K562 (cell line): Measurements from ENCODE around the gene MRPL44. TPM values are rescaled to one million over a fixed set of nuclear protein-coding genes. Genes with fewer than 3 reads are reported as not detected.

Experiments used
- DDX20 ChIP-seq: fragments of 450-650 bp; IDR thresholded peaks from 2 replicates; pipeline ENCODE4 v1.6.1; 2016; ENCODE audit warnings: missing genetic modification characterization, low read depth, mild to moderate bottlenecking, missing compliant biosample characterization, moderate library complexity
- EGR1 ChIP-seq: fragments of 450-650 bp; conservative IDR thresholded peaks from 2 replicates; pipeline ENCODE4 v1.6.1; 2017; ENCODE audit warnings: mild to moderate bottlenecking
- ESRRA ChIP-seq: fragments of 450-650 bp; IDR thresholded peaks from 2 replicates; pipeline ENCODE4 v1.6.1; 2014; ENCODE audit warnings: low read depth, mild to moderate bottlenecking, moderate library complexity, borderline replicate concordance
- MYC ChIP-seq, 2 experiments: fragments of 250-450 bp in 1 of 2; sonication (Bioruptor Pico) in 1 of 2; IDR thresholded peaks; 2 replicates each; pipeline versions ENCODE4 v1.5.1 to v1.6.1; 2012 to 2021; ENCODE audit warnings: low read depth in 2 of 2, borderline replicate concordance in 1 of 2, improper control_type of control experiment in 1 of 2, low read length in 1 of 2, mild to moderate bottlenecking in 1 of 2, moderate library complexity in 1 of 2
- NRF1 ChIP-seq, 2 experiments: fragments of 450-650 bp; IDR thresholded peaks in 1 of 2; conservative IDR thresholded peaks in 1 of 2; 2 replicates each; pipeline ENCODE4 v1.6.1; 2014; ENCODE audit warnings: mild to moderate bottlenecking in 2 of 2
- POLR2B ChIP-seq: fragments of 450-650 bp; IDR thresholded peaks from 2 replicates; pipeline ENCODE4 v1.6.1; 2018; ENCODE audit warnings: low read depth; ENCODE audit not compliant: partially characterized antibody
- PTRF ChIP-seq: fragments of 450-650 bp; IDR thresholded peaks from 2 replicates; pipeline ENCODE4 v1.6.1; 2016; ENCODE audit warnings: mild to moderate bottlenecking, missing genetic modification characterization, missing compliant biosample characterization
- RNF2 ChIP-seq: sonication (generic); IDR thresholded peaks from 2 replicates; pipeline ENCODE4 v1.6.1; 2016
- SMAD4 ChIP-seq: fragments of 250-450 bp; sonication (Bioruptor Pico); conservative IDR thresholded peaks from 2 replicates; pipeline ENCODE4 v1.8.0; 2021; ENCODE audit warnings: inconsistent platforms, mild to moderate bottlenecking, moderate library complexity
- SMARCA4 ChIP-seq: fragments of 450-650 bp; IDR thresholded peaks from 2 replicates; pipeline ENCODE4 v1.6.1; 2016
- STAG1 ChIP-seq: sonication (generic); formaldehyde crosslinking; IDR thresholded peaks from 2 replicates; pipeline ENCODE4 v1.5.0; 2020; ENCODE audit warnings: missing genetic modification reagents, borderline replicate concordance
- STAT5B ChIP-seq: fragments of 250-450 bp; sonication (Bioruptor Pico); IDR thresholded peaks from 2 replicates; pipeline ENCODE4 v1.8.0; 2021; ENCODE audit warnings: mild to moderate bottlenecking, inconsistent platforms
- ZNF134 ChIP-seq: fragments of 250-450 bp; sonication (Bioruptor Pico); conservative IDR thresholded peaks from 2 replicates; pipeline ENCODE4 v1.4.0; 2020
- ZNF431 ChIP-seq: sonication (generic); formaldehyde crosslinking; IDR thresholded peaks from 2 replicates; pipeline ENCODE4 v1.8.0; 2022; ENCODE audit warnings: mild to moderate bottlenecking, missing genetic modification reagents
- ZNF436 ChIP-seq: fragments of 250-450, 450-650 bp; sonication (Bioruptor Pico); formaldehyde crosslinking; IDR thresholded peaks from 2 replicates; pipeline ENCODE4 v1.7.0; 2020; ENCODE audit warnings: mild to moderate bottlenecking
- polyA plus RNA-seq, 8 experiments: library from polyadenylated mRNA; depleted of rRNA in 4 of 8; stranded (reverse) in 5 of 8; unstranded in 3 of 8; fragments of >200 nt; fragmentation: Nextera tagmentation in 2 of 8; fragmentation: Illumina TruSeq in 1 of 8; extraction: Ambion mirVana in 2 of 8; extraction: Trizol in 1 of 8; gene quantifications; 2 replicates each; pipeline versions ENCODE4 v1.2.1 to v1.2.3, GENCODE V29; 2011 to 2014; ENCODE audit warnings: inconsistent platforms in 1 of 8, missing spikeins in 1 of 8
- total RNA-seq, 7 experiments: library from RNA; depleted of rRNA in 6 of 7; stranded (reverse); fragments of >200 nt in 6 of 7; fragmentation: Illumina TruSeq in 2 of 7; extraction: Trizol in 2 of 7; gene quantifications; 2 replicates each; pipeline versions ENCODE4 v1.2.1 to v1.2.3, GENCODE V29; 2011 to 2021; ENCODE audit warnings: low replicate concordance in 1 of 7
- TF ChIP-seq, protein P1 (sequence below), 2 experiments: fragments of 450-650 bp; IDR thresholded peaks; 2 replicates each; pipeline ENCODE4 v1.6.1; 2016; ENCODE audit warnings: mild to moderate bottlenecking in 2 of 2, borderline replicate concordance in 1 of 2, low read depth in 1 of 2, moderate library complexity in 1 of 2
- TF ChIP-seq, protein P2 (sequence below): sonication (generic); formaldehyde crosslinking; IDR thresholded peaks from 2 replicates; pipeline ENCODE4 v1.8.0; 2022; ENCODE audit warnings: mild to moderate bottlenecking, missing genetic modification reagents
- TF ChIP-seq, protein P3 (sequence below), 2 experiments: fragments of 200-800 bp in 1 of 2; sonication (Bioruptor generic) in 1 of 2; sonication (generic) in 1 of 2; formaldehyde crosslinking in 1 of 2; IDR thresholded peaks in 1 of 2; conservative IDR thresholded peaks in 1 of 2; 2 replicates each; pipeline versions ENCODE4 v1.5.0 to v1.6.1; 2016 to 2020; ENCODE audit warnings: missing compliant biosample characterization in 1 of 2, missing genetic modification characterization in 1 of 2, missing genetic modification reagents in 1 of 2

MRPL44 gene
- total and polyA plus RNA-seq, 9 of the 15 experiments (the other 6 are each of a cell fraction or from before 2014, with no cell fraction given): 10.4 to 26.0 (median 20.2) TPM

DNA sequence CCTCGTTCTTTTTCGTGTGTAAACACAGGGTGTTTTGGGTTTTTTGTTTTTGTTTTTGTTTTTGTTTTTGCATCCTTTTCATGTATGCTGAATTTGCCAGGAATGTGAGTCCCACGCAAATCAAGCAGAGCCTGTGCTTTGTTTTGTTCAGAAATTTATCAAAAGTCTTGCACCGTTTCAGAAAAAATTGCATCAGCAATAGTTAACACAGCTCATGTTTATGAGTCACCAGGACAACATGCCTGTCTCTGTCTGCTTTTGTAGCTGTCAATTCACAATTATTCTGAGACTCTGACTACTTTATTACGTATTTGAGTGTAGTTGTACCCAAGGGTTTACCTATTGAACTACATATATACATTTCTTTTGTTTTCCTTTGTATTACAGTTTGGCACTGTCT lies 38.3 kb downstream of the MRPL44 start (continued):
- TF ChIP-seq, protein P1, sequence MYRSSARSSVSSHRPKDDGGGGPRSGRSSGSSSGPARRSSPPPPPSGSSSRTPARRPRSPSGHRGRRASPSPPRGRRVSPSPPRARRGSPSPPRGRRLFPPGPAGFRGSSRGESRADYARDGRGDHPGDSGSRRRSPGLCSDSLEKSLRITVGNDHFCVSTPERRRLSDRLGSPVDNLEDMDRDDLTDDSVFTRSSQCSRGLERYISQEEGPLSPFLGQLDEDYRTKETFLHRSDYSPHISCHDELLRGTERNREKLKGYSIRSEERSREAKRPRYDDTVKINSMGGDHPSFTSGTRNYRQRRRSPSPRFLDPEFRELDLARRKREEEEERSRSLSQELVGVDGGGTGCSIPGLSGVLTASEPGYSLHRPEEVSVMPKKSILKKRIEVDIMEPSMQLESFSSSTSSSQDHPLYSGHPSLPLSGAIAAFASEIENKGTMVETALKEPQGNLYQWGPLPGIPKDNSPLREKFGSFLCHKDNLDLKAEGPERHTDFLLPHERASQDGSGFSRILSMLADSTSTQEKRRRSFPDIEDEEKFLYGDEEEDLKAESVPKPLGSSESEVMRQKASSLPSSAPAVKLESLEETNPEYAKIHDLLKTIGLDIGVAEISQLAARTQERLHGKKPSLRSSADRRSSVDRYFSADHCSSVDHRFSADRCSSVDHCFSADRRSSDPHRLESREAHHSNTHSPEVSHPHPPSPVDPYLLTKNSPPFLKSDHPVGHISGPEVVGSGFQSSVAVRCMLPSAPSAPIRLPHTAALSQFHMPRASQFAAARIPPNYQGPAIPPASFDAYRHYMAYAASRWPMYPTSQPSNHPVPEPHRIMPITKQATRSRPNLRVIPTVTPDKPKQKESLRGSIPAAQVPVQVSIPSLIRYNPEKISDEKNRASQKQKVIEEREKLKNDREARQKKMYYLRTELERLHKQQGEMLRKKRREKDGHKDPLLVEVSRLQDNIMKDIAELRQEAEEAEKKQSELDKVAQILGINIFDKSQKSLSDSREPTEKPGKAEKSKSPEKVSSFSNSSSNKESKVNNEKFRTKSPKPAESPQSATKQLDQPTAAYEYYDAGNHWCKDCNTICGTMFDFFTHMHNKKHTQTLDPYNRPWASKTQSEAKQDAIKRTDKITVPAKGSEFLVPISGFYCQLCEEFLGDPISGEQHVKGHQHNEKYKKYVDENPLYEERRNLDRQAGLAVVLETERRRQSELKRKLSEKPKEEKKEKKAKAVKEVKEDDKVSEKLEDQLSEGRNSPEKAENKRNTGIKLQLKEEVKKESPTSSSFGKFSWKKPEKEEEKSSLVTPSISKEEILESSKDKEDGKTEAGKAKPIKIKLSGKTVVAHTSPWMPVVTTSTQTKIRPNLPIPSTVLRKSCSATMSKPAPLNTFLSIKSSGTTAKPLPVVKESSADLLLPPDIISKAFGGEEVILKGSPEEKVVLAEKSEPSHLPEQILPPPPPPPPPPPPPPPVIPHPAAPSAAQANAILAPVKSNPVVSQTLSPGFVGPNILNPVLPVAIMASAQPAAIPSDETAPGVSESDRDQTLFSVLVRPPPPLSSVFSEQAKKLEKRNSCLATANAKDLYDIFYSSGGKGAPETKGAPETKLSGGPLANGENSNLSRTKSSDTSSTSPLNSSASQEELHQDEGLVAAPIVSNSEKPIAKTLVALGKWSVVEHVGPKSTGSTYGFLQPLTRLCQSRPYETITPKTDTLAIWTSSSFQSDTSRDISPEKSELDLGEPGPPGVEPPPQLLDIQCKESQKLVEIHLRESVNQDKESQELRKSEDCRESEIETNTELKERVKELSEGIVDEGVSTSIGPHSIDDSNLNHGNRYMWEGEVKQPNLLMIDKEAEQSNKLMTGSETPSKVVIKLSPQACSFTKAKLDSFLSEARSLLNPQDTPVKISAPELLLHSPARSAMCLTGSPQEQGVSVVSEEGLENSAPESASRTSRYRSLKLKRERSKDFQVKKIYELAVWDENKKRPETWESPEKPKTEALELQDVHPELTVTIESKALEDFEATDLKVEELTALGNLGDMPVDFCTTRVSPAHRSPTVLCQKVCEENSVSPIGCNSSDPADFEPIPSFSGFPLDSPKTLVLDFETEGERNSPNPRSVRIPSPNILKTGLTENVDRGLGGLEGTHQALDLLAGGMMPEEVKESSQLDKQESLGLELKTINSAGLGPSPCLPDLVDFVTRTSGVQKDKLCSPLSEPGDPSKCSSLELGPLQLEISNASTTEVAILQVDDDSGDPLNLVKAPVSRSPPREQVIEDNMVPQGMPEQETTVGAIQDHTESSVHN (IDR thresholded peaks at IDR 0.05; ENCODE audit: borderline replicate concordance in 1 of 2, low read depth in 1 of 2): peak in 1 of 2 experiments; percentile 54; a peak in 1 of 4 replicates
- no peak for TF ChIP-seq POLR2B
- no peak for TF ChIP-seq STAG1
- no peak for TF ChIP-seq SMAD4 (CRISPR knock-in tag)
- no peak for TF ChIP-seq ZNF431 (CRISPR knock-in tag)
- 0 out of 2 replicates have a peak, but pooled peaks have one; percentile 34 for TF ChIP-seq DDX20 (tag)
- TF ChIP-seq STAT5B (CRISPR knock-in tag): no peak
- no peak for TF ChIP-seq NRF1 (conservative IDR thresholded peaks at IDR 0.05 in 1 of 2, IDR thresholded peaks at IDR 0.05 in 1 of 2)
- TF ChIP-seq, protein P2, sequence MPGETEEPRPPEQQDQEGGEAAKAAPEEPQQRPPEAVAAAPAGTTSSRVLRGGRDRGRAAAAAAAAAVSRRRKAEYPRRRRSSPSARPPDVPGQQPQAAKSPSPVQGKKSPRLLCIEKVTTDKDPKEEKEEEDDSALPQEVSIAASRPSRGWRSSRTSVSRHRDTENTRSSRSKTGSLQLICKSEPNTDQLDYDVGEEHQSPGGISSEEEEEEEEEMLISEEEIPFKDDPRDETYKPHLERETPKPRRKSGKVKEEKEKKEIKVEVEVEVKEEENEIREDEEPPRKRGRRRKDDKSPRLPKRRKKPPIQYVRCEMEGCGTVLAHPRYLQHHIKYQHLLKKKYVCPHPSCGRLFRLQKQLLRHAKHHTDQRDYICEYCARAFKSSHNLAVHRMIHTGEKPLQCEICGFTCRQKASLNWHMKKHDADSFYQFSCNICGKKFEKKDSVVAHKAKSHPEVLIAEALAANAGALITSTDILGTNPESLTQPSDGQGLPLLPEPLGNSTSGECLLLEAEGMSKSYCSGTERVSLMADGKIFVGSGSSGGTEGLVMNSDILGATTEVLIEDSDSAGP (CRISPR knock-in tag): no peak
- TF ChIP-seq SMARCA4: peak; percentile 51; the same call in 1 of the 2 replicates
- TF ChIP-seq, protein P3, sequence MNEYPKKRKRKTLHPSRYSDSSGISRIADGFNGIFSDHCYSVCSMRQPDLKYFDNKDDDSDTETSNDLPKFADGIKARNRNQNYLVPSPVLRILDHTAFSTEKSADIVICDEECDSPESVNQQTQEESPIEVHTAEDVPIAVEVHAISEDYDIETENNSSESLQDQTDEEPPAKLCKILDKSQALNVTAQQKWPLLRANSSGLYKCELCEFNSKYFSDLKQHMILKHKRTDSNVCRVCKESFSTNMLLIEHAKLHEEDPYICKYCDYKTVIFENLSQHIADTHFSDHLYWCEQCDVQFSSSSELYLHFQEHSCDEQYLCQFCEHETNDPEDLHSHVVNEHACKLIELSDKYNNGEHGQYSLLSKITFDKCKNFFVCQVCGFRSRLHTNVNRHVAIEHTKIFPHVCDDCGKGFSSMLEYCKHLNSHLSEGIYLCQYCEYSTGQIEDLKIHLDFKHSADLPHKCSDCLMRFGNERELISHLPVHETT (CRISPR knock-in tag; conservative IDR thresholded peaks at IDR 0.05 in 1 of 2, IDR thresholded peaks at IDR 0.05 in 1 of 2): no peak
- TF ChIP-seq PTRF (tag): no peak
- no peak for TF ChIP-seq ZNF436 (CRISPR knock-in tag)
- peak; percentile 58 for TF ChIP-seq MYC (IDR thresholded peaks at IDR 0.05; ENCODE audit: low read depth, low read length)
- TF ChIP-seq MYC (CRISPR knock-in tag; IDR thresholded peaks at IDR 0.05; ENCODE audit: borderline replicate concordance, low read depth): no peak
- no peak for TF ChIP-seq ZNF134 (CRISPR knock-in tag)
- TF ChIP-seq EGR1: no peak
- TF ChIP-seq RNF2: no peak
- no peak for TF ChIP-seq ESRRA
